ENCODE measurements around the gene MPND. TPM values are rescaled to one million over a fixed set of nuclear protein-coding genes. Genes with fewer than 3 reads are reported as not detected.
A peak's percentile ranks its signal among the peaks of the same experiment; 100 is the strongest.

Gene MPND
- total and polyA plus RNA-seq, 2 of the 13 experiments (the other 11 are each of a cell fraction or from before 2014, with no cell fraction given), result 10.8 to 15.8 TPM

- TF ChIP-seq EZH2 (conservative IDR thresholded peaks at IDR 0.05; ENCODE audit: low read depth, low read length), result no peak
- TF ChIP-seq IKZF5 (CRISPR knock-in tag; IDR thresholded peaks at IDR 0.05), result no peak
- TF ChIP-seq ZNF513 (CRISPR knock-in tag; conservative IDR thresholded peaks at IDR 0.05), result no peak
- no peak for TF ChIP-seq ZNF75D (CRISPR knock-in tag; IDR thresholded peaks at IDR 0.05; ENCODE audit: borderline replicate concordance)
- TF ChIP-seq NR2F6 (IDR thresholded peaks at IDR 0.05), result 0 out of 2 replicates have a peak, but pooled peaks have one; percentile 24
- no peak for TF ChIP-seq NR2F6 (CRISPR knock-in tag; IDR thresholded peaks at IDR 0.05)
- no peak for TF ChIP-seq ZNF768 (CRISPR knock-in tag; IDR thresholded peaks at IDR 0.05)
- TF ChIP-seq JUND (CRISPR knock-in tag; IDR thresholded peaks at IDR 0.05), result no peak
- 0 out of 2 replicates have a peak, but pooled peaks have one; percentile 25 for TF ChIP-seq ZSCAN9 (CRISPR knock-in tag; IDR thresholded peaks at IDR 0.05; ENCODE audit: borderline replicate concordance)
- TF ChIP-seq ZBTB1 (CRISPR knock-in tag; IDR thresholded peaks at IDR 0.05; ENCODE audit: borderline replicate concordance), result no peak
- no peak for TF ChIP-seq MIXL1 (CRISPR knock-in tag; IDR thresholded peaks at IDR 0.05)
- peak; percentile 38; the same call in 1 of the 2 replicates for TF ChIP-seq ZMYM3 (CRISPR knock-in tag; IDR thresholded peaks at IDR 0.05)
- peak; percentile 49 for TF ChIP-seq XRCC5 (optimal IDR thresholded peaks at IDR 0.05; ENCODE audit: low read length)
- TF ChIP-seq, protein P1, sequence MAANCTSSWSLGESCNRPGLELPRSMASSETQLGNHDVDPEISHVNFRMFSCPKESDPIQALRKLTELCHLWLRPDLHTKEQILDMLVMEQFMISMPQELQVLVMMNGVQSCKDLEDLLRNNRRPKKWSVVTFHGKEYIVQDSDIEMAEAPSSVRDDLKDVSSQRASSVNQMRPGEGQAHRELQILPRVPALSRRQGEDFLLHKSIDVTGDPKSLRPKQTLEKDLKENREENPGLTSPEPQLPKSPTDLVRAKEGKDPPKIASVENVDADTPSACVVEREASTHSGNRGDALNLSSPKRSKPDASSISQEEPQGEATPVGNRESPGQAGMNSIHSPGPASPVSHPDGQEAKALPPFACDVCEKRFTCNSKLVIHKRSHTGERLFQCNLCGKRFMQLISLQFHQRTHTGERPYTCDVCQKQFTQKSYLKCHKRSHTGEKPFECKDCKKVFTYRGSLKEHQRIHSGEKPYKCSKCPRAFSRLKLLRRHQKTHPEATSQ (CRISPR knock-in tag; IDR thresholded peaks at IDR 0.05; ENCODE audit: borderline replicate concordance), result no peak
- peak; percentile 52 for TF ChIP-seq RAD21 (CRISPR knock-in tag; IDR thresholded peaks at IDR 0.05)
- no peak for TF ChIP-seq RXRB (CRISPR knock-in tag; IDR thresholded peaks at IDR 0.05; ENCODE audit: borderline replicate concordance)
- TF ChIP-seq NFAT5 (CRISPR knock-in tag; IDR thresholded peaks at IDR 0.05), result no peak
- TF ChIP-seq ATRX (CRISPR knock-in tag; IDR thresholded peaks at IDR 0.05; ENCODE audit: borderline replicate concordance), result no peak
- TF ChIP-seq MTA1 (CRISPR knock-in tag; IDR thresholded peaks at IDR 0.05; ENCODE audit: borderline replicate concordance), result no peak
- TF ChIP-seq ZBTB7A (CRISPR knock-in tag; IDR thresholded peaks at IDR 0.05), result 0 out of 2 replicates have a peak, but pooled peaks have one; percentile 17
- no peak for TF ChIP-seq AGO1 (IDR thresholded peaks at IDR 0.05; ENCODE audit: low read depth, low read length, poor library complexity, severe bottlenecking)
- TF ChIP-seq ZNF672 (CRISPR knock-in tag; IDR thresholded peaks at IDR 0.05), result no peak
- TF ChIP-seq KDM5A (IDR thresholded peaks at IDR 0.05; ENCODE audit: borderline replicate concordance, low read length), result no peak
- no peak for TF ChIP-seq ZNF737 (CRISPR knock-in tag; IDR thresholded peaks at IDR 0.05; ENCODE audit: borderline replicate concordance)
Measured at GRCh38 chr19:4352701-4353121, 9.3 kb downstream of the MPND start (continued).

Measured in HepG2 (cell line).